Measurements from ENCODE around the gene ETNK2. TPM values are rescaled to one million over a fixed set of nuclear protein-coding genes. Genes with fewer than 3 reads are reported as not detected.

The ETNK2 gene
- total and polyA plus RNA-seq, 2 of the 4 experiments (the other 2 are of a cell fraction): 18.9 to 26.0 TPM

DNA sequence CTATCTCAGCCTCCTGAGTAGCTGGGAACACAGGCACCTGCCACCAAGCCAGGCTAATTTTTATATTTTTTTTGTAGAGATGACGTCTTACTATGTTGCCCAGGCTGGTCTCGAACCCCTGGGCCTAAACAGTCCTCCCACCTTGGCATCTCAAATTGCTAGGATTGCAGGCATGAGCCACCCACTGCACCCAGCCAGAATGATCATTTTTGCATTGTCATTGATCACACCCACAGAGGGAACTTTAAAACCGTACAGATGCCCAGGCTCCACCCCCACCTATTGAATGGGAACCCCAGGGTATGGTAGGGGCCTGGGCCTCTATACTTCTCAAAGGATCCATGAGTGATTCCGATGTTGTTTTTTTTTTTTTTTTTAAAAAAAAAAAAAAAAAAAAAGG lies 36.7 kb downstream of the ETNK2 start:
- in situ Hi-C loops (cut with MboI; ENCODE audit: low sequenced_read_pairs): no loop called here
- Histone ChIP-seq H3K4me1 (ENCODE audit: control insufficient read depth, insufficient read depth, low read length) (peaks cover 8% of the 10 kb centered on the region; the same call in 1 of the 2 replicates), H3K4me2 (ENCODE audit: low read depth, low read length) (no peak overlapping the region), H3K27me3 (ENCODE audit: control insufficient read depth, insufficient read depth, low read length) (no peaks in the 10 kb centered on the region), H3K79me1 (ENCODE audit: low read depth in 1 of 2, low read length in 2 of 2) (no peaks in the 10 kb centered on the region), H4K8ac (ENCODE audit: low read depth in 2 of 2, low read length in 2 of 2) (no peak overlapping the region), H2AK9ac (replicated peaks; ENCODE audit: low read depth, low read length, poor library complexity) (no peak overlapping the region), H3K14ac (replicated peaks; ENCODE audit: low read depth, low read length) (no peak overlapping the region), H3K18ac (ENCODE audit: low read depth, low read length) (no peak overlapping the region), H3K9me3 (ENCODE audit: control insufficient read depth, insufficient read depth, low read length) (no peaks in the 10 kb centered on the region), H2BK5ac (ENCODE audit: low read depth, low read length, poor library complexity, severe bottlenecking) (no peak overlapping the region), H3K9ac (ENCODE audit: low read depth, low read length) (no peak overlapping the region), H2BK15ac (ENCODE audit: low read depth, low read length) (no peak overlapping the region), H2BK120ac (ENCODE audit: low read depth, low read length) (no peak overlapping the region), H4K91ac (ENCODE audit: insufficient read depth, low read depth, low read length) (no peak overlapping the region), H3K23ac (ENCODE audit: low read depth, low read length) (no peak overlapping the region), H3K36me3 (ENCODE audit: control insufficient read depth, insufficient read depth, low read length) (peaks cover 5% of the 10 kb centered on the region), H4K5ac (ENCODE audit: low read depth, low read length) (no peak overlapping the region), H3K4ac (ENCODE audit: low read depth, low read length) (no peak overlapping the region), H2BK20ac (ENCODE audit: low read depth, low read length) (no peak overlapping the region), H3K56ac (ENCODE audit: extremely low read depth, insufficient read depth, low read length) (no peak overlapping the region), H2AK5ac (ENCODE audit: low read depth, low read length) (no peak overlapping the region), H3K27ac (ENCODE audit: insufficient read depth, low read length) (no peak overlapping the region), H3K4me3 (ENCODE audit: insufficient read depth, low read depth, low read length) (no peak overlapping the region), H3K9me1 (ENCODE audit: insufficient read depth, low read length) (peaks cover 8% of the 10 kb centered on the region), H2AFZ (replicated peaks; ENCODE audit: low read length, poor library complexity) (no peak overlapping the region), H4K20me1 (ENCODE audit: insufficient read depth, low read length) (no peaks in the 10 kb centered on the region; the same call in 1 of the 2 replicates)
- no peak for DNase-seq
- ChIA-PET POLR2A (ENCODE audit: unreplicated experiment) (no interaction called here), CTCF (interaction anchor here (0.6 kb wide), 1 partner anchor 307 kb away, joined by 6 read pairs; no protein-coding TSS in a partner anchor)
- BruUV-seq (replicated peaks): no TSS peak
- TF ChIP-seq, protein P1, sequence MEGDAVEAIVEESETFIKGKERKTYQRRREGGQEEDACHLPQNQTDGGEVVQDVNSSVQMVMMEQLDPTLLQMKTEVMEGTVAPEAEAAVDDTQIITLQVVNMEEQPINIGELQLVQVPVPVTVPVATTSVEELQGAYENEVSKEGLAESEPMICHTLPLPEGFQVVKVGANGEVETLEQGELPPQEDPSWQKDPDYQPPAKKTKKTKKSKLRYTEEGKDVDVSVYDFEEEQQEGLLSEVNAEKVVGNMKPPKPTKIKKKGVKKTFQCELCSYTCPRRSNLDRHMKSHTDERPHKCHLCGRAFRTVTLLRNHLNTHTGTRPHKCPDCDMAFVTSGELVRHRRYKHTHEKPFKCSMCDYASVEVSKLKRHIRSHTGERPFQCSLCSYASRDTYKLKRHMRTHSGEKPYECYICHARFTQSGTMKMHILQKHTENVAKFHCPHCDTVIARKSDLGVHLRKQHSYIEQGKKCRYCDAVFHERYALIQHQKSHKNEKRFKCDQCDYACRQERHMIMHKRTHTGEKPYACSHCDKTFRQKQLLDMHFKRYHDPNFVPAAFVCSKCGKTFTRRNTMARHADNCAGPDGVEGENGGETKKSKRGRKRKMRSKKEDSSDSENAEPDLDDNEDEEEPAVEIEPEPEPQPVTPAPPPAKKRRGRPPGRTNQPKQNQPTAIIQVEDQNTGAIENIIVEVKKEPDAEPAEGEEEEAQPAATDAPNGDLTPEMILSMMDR (conservative IDR thresholded peaks at IDR 0.05; ENCODE audit: low read depth, low read length): no peak
- TF ChIP-seq POLR2A (IDR thresholded peaks at IDR 0.05; ENCODE audit: low read depth, low read length) (no peak), CHD1 (IDR thresholded peaks at IDR 0.05; ENCODE audit: low read depth, low read length) (no peak)
- no peak for ATAC-seq (ENCODE audit: low read depth)
- dilution Hi-C loops (cut with HindIII; ENCODE audit: low sequenced_read_pairs, unreplicated experiment): no loop called here
- WGBS, 2 experiments (ENCODE audit: extremely low coverage in 2 of 2, insufficient read length in 1 of 2): 80% methylated on average over 1 of the region's 4 CpGs; no CpG with 5 or more reads in 1 of the 2 experiments
- intact Hi-C loops (cut with micrococcal nuclease): no loop called here
